GM19463 (cell line): ENCODE results near the gene DOK7.

Experiments used
- ATAC-seq: cut with Tn5 transposase; IDR thresholded peaks from one replicate; pipeline ENCODE4 v1.9.1; 2021; ENCODE audit warnings: mild to moderate bottlenecking, moderate library complexity; ENCODE audit not compliant: unreplicated experiment

DOK7 gene

DNA sequence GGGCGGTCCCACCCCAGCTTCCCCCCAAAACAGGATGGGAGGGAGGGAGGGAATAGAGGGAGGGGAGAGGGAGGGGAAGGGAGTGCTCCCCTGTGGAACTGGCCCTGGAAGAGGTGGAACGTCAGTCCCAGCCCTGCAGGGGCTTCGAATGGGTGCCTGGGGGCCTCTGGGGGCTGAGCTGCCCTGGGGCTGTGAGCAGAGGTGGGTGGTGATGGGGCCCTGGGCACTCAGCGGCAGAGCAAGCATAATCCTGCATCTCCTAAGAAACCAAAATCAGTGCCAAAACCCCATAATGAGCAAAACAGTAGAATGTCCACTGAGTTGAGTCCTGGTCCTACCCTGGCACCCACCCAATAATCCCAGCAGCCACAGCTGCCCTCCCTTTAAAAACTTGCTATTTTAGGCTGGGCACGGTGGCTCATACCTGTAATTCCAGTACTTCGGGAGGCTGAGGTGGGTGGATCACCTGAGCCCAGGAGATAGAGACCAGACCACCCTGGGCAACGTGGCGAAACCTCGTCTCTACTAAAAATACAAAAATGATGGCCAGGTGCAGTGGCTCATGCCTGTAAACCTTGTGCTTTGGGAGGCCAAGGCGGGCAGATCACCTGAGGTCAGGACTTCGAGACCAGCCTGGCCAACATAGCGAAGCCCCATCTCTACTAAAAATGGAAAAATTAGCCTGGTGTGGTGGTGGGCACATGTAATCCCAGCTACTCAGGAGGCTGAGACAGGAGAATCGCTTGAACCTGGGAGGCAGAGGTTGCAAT, 11.1 kb downstream of the DOK7 start:
- ATAC-seq: no peak

DNA sequence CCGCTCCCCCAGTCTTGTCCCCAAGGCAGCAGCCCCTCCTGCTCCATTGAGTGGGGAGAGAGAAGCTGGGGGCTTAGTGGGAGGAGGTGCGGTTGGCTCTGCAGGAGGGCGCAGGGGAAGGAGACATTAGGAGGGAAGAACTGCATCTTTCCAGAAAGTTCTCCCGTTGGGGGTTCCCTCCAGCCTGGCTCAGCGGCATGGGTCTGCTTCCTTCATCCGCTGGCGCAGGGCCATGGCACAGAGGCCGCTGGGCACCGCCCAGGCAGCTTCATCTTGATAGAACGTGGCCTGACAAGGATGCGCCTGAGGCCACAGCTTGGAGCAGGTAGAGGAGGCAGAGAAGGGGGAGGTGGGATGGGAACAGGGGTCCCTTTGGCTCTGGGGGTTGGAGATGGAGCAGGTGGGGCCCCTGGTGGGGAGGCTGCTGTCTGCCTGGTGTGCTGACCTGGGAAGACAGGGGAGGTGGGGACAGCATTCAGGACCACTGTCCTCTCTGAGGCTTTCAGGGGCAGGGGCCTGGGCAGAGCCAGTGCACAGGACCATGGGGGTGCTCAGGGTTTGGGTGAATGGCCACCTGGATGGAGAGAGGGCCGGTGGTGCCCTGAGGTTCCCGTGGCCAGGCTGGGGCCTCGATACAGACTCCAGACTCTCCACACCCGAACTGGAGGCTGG, 12.1 kb downstream of the DOK7 start:
- ATAC-seq: no peak

DNA sequence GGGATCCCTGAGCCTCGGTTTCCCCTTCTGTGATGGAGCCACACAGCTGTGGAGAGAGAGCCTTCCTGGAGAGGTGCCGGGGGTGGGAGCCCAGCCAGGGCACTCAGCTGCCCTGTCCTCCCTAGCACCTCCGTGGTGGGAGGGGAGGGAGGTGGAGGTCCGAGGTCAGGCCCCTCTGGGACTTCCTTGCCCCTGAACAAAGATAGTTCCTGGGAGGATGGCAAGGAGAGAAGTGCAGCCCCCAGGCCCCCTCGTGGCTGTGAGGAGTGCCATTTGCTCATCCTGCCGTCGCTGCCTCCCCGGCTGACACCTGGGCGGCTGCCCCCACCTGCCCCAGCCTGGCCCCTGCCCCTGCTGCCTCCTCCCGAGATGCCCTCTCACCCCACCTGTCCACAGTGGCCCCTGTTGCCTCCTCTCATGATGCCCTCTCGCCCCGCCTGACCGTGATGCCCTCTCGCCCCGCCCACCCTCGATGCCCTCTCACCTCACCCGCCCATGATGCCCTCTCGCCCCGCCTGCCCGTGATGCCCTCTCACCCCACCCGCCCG, 12.7 kb downstream of the DOK7 start:
- no peak for ATAC-seq

DNA sequence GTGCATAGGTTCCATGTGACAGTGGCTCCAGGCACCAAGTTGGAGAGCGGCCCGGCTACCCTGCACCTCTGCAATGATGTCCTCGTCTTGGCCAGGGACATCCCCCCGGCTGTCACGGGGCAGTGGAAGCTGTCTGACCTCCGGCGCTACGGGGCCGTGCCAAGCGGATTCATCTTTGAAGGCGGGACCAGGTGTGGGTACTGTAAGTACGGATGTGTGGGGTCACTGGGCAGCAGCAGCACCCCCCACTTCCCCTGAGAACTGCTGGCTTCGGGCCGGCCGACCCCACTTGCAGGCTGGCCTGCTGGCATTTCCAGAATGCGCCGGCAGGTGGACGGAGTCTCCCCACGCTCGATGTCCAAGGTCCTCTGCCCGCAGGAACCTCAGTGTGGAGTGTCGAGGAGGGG, 13.2 kb downstream of the DOK7 start:
- no peak for ATAC-seq

DNA sequence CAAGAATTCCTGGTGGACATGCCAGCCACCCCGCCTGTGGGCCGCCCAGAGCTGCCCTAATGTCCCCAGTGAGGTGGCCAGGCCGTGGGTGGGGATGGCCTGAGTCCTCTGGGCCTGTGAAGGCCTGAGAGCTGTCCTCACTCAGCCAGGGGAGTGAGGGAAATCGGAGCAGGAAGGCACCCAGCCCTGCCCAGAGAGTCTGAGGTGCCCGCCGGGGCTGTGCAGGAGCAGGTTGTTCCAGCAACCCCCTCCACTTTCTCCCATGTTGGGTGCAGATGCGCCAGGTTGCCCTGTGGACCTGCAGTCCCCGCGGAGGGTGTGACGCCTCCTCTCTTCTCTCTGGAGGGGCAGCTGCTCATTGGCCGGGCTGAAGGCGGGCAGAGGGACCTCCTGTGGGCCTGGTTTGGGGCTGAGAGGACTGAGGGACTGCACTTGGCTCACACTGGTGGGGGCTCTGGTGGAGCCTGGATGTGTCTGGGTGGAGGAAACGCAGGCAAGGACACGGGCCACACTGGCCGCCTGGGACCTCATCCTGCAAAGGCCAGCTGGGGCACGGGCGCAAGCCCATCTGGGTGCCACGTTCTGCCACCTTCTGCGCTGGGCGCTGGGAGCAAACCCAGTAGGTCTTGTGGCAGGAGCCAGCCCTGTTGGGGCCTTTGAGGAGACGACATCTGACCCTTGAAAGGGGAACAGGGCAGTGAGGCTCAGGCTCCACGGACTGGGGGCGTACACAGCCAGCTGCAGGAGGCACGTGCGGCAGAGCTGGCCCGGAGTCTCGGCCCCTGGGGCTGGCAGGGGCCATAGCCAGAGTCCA, 14.0 kb downstream of the DOK7 start:
- ATAC-seq: no peak

DNA sequence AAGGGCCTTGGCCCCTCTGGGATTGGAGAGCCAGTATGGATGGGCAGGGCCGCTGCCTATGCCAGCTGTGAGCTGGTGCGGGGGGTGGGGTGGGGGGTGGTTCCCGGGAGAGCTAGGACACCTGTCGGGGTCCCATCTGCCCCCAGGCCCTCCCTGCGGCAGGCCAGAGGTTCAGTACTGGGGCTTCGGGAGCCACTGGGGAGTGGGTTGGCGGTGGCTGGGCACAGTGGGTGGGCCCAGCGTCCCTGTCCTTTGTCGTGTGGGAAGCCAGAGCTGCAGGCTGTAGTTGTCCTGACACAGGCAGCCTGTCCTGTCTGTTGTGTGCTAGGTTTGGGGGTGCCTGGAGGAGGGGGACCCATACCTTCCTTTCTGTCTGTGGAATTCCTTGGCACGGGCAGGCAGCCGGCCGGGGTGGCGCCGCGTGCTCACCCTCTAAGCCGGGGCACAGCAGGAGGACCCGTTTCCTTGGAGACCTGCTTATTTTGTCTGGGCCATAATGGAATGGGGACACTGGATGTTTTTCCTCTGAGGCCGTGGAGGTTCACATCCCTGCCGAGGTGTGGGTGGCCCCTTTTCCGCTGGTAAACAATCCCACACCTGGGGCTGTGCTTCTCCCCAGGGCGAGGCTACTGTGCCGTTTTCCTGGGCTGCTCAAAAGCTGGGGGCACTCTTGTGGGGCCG, 14.8 kb downstream of the DOK7 start:
- no peak for ATAC-seq

DNA sequence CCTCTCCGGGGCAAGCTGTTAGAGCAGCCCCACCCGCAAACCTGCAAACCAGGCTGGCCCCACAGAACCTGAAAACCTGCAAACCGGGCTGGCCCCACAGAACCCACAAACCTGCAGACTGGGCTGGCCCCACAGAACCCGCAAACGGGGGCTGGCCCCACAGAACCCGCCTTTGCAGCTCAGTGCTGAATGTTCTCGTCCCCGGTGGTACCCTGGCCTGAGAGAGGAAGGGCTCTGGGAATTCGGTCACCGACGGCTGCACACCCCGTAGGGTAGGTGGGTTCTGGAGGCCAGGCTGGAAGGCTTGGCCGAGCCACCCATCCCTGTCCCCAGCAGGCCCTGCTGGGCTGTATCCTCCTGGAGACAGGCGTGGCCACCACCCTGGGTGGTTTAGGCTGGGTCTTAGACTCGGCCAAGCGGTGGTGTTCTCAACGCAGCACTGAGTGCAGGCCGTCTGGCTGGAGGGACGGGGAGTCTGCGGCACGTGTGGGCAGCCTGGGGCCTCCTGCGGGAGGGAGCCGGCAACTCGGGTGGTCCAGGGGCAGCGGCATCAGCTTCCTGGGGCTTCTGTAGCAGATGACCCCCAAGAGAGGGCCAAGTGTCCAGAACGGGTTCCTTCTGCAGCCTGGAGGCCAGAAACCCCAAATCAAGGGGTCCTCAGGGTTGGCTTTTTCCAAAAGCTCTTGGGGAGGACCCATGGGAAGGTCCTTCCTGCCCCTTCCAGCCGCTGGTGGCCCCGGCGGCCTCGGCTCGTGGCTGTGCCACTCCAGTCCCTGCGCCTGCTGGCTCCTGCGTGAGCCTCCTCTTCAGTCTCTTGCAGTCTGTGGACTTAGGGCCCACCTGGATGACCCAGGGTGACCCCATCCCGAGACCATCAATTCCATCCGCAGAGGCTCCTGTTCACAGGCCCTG, 15.6 kb downstream of the DOK7 start:
- no peak for ATAC-seq

DNA sequence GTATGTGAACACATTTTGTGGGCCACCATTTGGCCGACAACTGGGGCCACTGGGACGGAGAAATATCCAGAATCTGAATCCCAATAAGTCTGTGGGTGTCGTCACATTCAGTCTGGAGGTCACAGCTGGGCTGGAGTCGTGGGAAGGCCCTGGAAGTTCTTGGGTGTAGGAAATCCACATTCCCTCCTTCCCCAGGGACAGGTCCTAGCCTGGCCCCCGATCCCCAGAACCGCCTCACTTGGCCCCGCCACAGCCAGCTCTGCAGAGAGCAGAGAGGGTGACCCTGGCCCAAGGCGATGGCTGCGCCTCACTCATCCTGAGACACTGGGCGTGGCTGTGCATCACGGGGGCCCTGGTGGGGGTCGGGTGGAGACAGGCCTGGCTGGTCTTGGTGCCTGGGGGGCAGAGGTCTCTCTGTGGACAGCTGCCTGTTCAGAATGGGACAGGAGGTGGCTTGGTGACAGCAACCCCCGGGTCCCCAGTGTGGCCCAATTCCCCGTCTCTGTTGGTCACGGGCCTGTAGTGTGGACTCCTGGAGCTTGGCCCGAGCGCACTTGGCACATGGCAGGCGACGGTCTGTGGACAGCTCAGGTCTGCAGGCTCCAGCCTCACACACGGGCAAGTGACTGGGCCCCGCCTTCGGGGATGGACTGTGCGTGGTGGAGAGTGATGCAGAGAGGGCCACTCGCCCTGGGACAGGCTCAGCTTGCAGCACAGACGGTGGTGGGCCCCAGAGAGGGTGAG, 16.4 kb downstream of the DOK7 start:
- no peak for ATAC-seq

DNA sequence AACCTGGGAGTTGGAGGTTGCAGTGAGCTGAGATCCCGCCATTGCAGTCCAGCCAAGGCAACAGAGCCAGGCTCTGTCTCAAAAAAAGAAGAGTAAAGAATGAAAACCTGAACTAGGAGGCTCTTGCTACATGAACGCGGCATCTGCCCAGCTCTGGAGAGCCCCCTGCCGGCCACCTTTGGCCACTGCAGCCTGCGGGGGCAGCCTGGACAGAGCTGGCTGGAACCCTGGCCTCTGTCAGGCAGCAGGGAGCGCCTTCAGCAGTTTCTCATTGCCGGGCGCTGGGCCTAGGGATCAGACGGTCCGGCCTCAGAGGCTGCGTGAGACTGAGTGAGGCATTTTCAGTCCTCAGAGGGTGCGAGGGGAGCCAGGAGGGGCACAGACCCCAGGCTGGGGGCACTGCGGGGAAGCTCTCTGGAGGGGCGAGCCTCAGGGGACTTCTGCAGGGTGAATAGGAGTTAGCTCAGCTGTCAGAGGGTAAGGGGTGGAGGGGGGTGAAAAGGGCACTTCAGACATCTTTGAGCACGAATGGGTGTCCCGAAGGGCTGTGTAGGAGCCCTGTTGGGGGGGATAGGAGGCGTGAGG, 17.5 kb downstream of the DOK7 start:
- peak; percentile 70 for ATAC-seq

DNA sequence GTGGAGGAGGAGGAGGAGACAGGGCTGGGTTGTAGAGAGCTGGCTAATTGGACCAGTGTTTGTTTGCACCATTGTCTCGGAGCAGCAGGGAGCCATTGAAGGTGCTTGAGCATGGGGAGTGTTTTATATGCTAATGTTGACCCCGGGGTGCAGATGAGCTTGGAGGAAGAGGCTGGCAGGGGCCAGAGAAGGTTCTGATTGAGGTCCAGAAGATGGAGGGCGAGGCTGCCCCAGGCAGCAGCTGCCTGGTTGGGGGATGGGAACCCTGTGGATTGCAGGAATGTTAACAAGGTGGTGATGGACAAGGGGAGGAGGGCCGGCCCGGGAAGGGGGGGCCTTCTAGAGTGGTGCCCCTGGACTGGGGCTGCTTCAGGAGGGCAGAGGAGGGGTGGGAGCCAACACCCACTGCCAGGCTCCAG, 18.0 kb downstream of the DOK7 start:
- ATAC-seq: no peak

DNA sequence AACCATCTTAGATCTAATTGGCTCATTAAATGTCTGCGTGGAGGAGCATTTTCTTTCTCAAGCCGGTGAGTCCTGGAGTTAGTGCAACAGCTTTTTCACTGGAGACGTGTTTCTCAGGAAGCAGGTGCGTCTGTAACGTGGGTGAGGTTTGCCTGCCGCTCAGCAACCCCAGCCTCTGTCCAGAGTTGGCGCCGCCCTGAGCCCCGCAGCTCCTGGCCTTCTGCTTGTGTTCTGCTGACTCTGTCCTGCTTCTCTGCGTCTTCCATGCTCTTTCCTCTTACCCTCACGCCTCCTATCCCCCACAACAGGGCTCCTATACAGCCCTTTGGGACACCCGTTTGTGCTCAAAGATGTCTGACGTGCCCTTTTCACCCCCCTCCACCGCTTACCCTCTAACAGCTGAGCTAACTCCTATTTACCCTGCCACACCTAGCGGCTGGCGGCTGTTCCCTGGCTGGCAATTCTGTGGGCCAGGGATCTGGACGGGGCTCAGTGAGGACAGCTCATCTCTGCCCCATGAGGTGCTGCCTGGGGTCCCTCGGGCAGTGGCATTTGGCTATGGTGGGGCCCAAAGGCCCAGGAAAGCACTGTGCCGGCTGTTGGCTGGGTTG, 18.8 kb downstream of the DOK7 start:
- ATAC-seq: no peak

DNA sequence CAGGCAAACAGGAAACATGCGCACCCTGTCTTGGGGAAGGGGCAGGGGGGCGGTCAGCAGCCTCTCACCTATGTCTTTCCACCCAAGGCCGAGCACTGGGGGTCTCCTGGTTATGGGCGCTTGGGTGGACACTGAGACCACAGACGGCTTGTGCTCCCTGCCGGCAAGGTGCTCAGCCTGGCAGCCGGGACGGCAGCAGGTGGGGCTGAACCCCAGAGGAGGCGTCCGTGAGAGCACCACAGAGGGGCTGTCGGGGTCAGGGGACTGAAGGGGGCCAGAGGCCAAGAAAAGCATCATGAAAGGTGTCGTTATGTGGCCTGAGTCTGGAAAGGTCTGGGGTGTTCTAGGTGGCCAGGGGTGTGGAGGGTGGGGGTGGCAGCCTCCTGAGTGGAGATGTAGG, 19.6 kb downstream of the DOK7 start:
- no peak for ATAC-seq

DNA sequence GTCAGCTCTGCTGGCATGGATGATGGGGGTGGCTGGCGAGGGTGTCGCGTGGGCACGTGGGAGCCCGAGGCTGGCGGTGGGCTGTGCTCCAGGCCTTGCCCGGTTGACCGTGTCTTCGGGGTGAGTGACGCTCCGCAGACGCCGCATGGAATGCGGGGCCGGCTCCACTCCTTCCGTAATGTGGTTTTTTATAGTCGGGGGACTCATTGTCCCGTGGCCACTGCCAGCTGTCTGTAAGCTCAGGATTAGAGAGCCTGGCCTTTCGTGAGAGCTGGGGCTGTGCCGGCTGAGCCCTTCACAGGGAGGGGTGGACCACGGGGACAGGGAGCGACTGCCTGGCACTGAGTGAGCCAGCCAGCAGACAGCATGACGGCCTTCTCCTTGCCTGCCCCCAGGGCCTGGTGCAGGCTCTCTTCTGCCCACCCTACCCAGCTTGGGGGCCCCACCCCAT, 20.4 kb downstream of the DOK7 start:
- no peak for ATAC-seq

DNA sequence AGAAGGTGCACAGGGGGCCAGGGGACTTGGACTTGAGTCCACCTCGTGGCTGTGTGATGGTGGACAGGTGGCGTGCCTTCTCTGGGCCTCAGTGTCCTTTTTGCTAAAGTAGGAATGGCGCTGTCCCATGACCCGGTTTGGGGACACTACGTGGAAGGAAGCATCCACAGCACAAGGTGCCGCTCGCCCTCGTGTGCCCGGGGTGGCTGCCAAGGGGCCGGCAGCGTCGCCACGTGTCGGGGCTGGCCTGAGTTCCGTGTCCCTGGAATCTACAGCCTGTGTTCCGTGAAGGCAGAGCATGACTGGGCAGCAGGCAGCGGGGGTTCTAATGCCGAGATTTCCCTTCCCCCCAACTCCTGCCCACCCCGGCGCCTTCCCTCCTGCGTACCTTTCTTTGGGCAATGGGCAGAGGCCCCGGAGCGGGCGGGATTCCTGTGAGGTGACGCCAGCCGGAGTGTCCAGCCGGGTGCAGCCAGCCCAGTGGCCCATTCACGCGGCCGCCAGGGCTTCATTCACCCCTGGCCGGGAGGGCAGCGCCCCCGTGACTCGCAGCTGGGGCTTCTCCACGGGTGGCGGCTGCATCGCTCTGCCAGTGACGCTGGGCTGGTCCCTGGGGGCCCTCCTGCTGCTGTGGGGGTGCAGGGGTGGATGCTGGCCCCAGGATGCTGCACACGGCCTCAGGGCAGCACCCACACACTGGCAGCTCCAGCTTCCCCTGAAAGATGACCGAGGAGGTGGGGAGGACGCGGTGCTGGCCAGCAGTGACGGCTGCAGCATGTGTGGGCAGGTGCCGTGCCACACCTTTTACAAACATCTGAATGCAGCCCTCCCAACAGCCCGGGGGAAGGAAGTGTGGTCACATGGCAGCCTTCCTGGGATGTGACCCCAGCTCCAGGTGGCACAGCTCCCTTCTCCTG, 21.2 kb downstream of the DOK7 start:
- no peak for ATAC-seq

DNA sequence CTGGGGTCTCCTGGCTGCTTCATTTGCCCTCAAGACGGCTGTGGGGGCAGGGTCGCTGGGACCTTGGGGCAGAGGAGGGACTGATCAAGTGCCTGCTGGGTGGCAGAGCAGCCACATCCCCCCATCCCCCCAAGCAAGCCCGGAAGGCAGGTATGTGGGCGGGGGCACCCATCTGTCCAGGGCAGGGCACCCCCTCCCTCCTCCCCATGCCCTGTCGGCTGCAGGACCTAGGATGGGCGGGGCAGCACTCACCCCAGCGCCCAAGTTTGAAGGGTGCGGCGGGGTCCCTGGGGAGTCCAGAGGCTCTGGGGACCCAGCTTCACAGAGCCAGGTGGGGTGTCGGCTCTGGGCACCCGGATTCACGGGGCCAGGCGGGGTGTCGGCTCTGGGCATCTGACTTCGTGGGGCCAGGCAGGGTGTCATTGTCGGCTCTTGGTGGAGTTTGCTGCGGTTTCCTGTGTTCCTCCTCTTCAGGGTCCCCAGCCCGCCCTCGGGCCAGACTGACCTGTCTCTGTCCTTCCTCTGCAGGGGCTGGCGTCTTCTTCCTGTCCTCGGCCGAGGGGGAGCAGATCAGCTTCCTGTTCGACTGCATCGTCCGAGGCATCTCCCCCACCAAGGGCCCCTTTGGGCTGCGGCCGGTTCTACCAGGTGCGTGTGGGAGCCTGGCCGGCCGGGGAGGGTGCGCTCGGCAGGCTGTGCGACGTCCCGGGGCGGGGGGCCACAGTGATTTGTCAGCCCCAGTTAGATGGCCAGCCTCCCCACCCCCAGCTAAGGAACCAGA, 22.1 kb downstream of the DOK7 start:
- no peak for ATAC-seq

DNA sequence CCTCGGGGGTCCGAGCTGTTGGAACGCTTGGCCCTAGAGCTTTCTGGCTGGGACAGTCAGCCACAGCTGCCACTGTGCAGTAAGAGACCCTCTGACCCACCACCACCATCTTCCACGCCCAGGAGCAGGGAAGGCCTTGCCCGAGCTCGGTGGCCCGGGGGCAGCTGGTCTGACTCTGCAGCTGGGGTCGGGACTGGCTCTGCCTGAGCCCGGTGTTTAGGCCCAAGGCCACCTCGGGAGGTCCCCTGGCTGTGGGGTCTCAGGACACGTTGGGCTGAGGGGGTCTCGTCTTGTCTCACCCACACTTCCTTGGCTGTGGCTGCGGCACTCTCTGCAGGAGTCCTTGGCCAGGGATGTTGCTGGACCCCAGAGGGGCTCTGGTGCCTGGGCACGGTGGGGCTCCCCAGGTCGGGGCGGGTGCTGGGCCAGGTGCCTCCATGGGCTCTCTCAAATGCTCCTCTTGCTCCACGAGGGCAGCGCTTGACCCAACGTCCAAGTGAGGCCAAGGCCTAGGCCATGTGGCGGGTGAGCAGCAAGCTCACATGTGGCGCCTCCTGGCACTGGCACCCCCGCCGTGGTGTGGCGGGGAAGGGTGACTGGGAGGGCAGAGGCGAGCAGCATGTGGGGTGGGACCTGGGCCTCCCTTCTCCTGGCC, 22.9 kb downstream of the DOK7 start:
- no peak for ATAC-seq
